Neural crest cell (in vitro differentiated cells): ENCODE measurements around the gene CCL13. TPM values are rescaled to one million over a fixed set of nuclear protein-coding genes. Genes with fewer than 3 reads are reported as not detected.

Source experiments
- DNase-seq: peaks from one replicate; pipeline ENCODE4 v3.0.0; 2021; ENCODE audit warnings: low read depth, mixed read lengths, low spot score
- H3K27ac Mint-ChIP-seq: one replicate; pipeline ENCODE4 v1.8.0; 2021; ENCODE audit warnings: mild to moderate bottlenecking, mixed read lengths; ENCODE audit not compliant: unreplicated experiment
- H3K27me3 Mint-ChIP-seq: 2 replicates; pipeline ENCODE4 v1.8.0; 2021; ENCODE audit warnings: low read depth, mild to moderate bottlenecking, mixed read lengths
- H3K36me3 Mint-ChIP-seq: 2 replicates; pipeline ENCODE4 v1.8.0; 2021; ENCODE audit warnings: low read depth, mild to moderate bottlenecking, mixed read lengths
- H3K4me1 Mint-ChIP-seq: 2 replicates; pipeline ENCODE4 v1.8.0; 2021; ENCODE audit warnings: mixed read lengths
- H3K4me3 Mint-ChIP-seq: one replicate; pipeline ENCODE4 v1.8.0; 2021; ENCODE audit warnings: mild to moderate bottlenecking, mixed read lengths
- H3K9me3 Mint-ChIP-seq: 2 replicates; pipeline ENCODE4 v1.8.0; 2021; ENCODE audit warnings: mixed read lengths
- CTCF ChIP-seq: fragments of 200-600 bp; sonication (generic); conservative IDR thresholded peaks from 2 replicates; pipeline ENCODE4 v1.5.0; 2021; ENCODE audit warnings: antibody characterized with exemption, mild to moderate bottlenecking
- total RNA-seq: library from RNA; stranded (reverse); gene quantifications from 2 replicates; pipeline ENCODE4 v1.2.1, GENCODE V29; 2021

Gene CCL13
- total RNA-seq, 1 donor from 2014 or later, result not detected

DNA sequence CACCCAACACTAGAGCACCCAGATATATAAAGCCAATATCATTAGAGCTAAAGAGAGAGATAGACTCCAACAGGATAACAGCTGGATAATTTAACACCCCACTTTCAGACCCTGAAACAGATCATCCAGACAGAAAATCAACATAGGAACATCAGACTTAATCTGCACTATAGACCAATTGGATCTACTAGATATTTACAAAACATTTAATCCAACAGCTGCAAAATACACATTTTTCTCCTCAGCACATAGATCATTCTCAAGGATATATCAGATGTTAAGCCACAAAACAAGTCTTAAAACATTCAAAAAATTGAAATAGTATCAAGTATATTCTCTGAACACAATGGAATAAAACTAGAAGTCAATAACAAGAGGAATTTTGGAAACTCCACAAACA lies 4.1 kb upstream of the CCL13 start:
- Mint-ChIP-seq H3K4me1 (no peaks in the 10 kb centered on the region), H3K4me3 (no peak overlapping the region), H3K27me3 (peaks cover 53% of the 10 kb centered on the region), H3K27ac (no peak overlapping the region), H3K36me3 (peaks cover 2% of the 10 kb centered on the region), H3K9me3 (peaks cover 3% of the 10 kb centered on the region)
- DNase-seq, result no peak
- no peak for TF ChIP-seq CTCF

- Mint-ChIP-seq H3K36me3 (peaks cover 2% of the 10 kb centered on the region), H3K27ac (no peak overlapping the region), H3K9me3 (peaks cover 3% of the 10 kb centered on the region), H3K4me1 (no peaks in the 10 kb centered on the region), H3K27me3 (peaks cover 46% of the 10 kb centered on the region), H3K4me3 (no peak overlapping the region)
- TF ChIP-seq CTCF, result no peak
- no peak for DNase-seq
These were observed 1.6 kb upstream of the CCL13 start for GRCh38 chr17:34354637-34355036.

DNA sequence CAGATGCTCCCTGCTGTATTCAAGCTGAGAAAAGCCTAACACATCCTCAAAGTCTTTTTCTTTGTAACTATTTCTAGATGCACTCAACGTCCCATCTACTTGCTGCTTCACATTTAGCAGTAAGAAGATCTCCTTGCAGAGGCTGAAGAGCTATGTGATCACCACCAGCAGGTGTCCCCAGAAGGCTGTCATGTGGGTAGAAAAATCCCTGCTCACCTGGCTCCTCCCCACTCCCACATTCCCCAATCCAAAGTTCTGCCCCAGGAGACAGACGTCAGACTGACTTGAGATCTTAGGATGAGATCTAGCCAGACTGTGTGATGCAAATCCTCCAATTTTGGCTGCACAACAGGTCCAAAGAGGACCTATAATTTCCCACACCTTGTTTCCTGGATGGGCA lies 1.1 kb downstream of the CCL13 start:
- H3K27ac Mint-ChIP-seq, result no peak overlapping the region
- H3K36me3 Mint-ChIP-seq, result peaks cover 2% of the 10 kb centered on the region
- H3K4me3 Mint-ChIP-seq, result no peak overlapping the region
- no peaks in the 10 kb centered on the region for H3K4me1 Mint-ChIP-seq
- DNase-seq, result no peak
- H3K9me3 Mint-ChIP-seq, result peaks cover 3% of the 10 kb centered on the region
- TF ChIP-seq CTCF, result no peak
- H3K27me3 Mint-ChIP-seq, result peaks cover 41% of the 10 kb centered on the region

DNA sequence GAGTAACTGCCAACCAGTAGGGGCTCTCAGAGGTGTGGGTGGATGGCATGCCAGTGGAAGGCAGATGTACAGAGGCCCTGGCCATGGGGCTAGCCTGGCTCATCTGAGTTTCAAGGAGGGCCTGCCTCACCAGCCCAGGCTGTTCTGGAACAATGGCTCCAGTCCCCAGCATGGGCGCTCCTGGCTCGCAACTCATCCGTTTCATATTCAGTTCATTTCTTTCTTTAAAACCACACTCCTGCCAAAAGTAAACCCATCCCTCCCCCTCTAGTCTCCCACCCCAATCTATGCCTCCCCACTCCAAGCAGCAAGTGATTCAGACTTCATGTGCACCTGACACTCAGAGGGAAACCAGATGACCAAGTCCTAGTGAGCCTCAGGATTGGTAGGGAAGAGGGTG lies 2.4 kb downstream of the CCL13 start:
- H3K4me3 Mint-ChIP-seq, result no peak overlapping the region
- no peak for DNase-seq
- peak overlapping the region; percentile 62 for H3K27ac Mint-ChIP-seq
- peaks cover 42% of the 10 kb centered on the region for H3K27me3 Mint-ChIP-seq
- peaks cover 3% of the 10 kb centered on the region for H3K9me3 Mint-ChIP-seq
- H3K4me1 Mint-ChIP-seq, result no peaks in the 10 kb centered on the region
- H3K36me3 Mint-ChIP-seq, result peaks cover 2% of the 10 kb centered on the region
- TF ChIP-seq CTCF, result no peak

GRCh38 chr17:34360601-34361270 lies 4.5 kb downstream of the CCL13 start:
- Mint-ChIP-seq H3K4me3 (no peak overlapping the region), H3K27me3 (peaks cover 44% of the 10 kb centered on the region), H3K9me3 (no peaks in the 10 kb centered on the region), H3K4me1 (no peaks in the 10 kb centered on the region), H3K27ac (no peak overlapping the region), H3K36me3 (no peaks in the 10 kb centered on the region)
- no peak for TF ChIP-seq CTCF
- no peak for DNase-seq
